HEK293 (cell line): Measurements from ENCODE around the gene TRMT1.

Experiments used
- HIC1 ChIP-seq: fragments of 450-650 bp; formaldehyde crosslinking; IDR thresholded peaks from 2 replicates; pipeline ENCODE4 v1.5.1; 2016; ENCODE audit warnings: missing biosample characterization, missing genetic modification characterization
- PATZ1 ChIP-seq: fragments of 450-650 bp; formaldehyde crosslinking; IDR thresholded peaks from 2 replicates; pipeline ENCODE4 v1.5.1; 2016; ENCODE audit warnings: missing biosample characterization, missing genetic modification characterization
- PBX3 ChIP-seq: sonication (generic); formaldehyde crosslinking; IDR thresholded peaks from 2 replicates; pipeline ENCODE4 v1.8.1; 2022; ENCODE audit warnings: mild to moderate bottlenecking, moderate library complexity, missing genetic modification reagents
- SETDB1 ChIP-seq: IDR thresholded peaks from one replicate; pipeline ENCODE4 v1.6.1; 2017; ENCODE audit warnings: mild to moderate bottlenecking, low read length, moderate library complexity, mixed read lengths; ENCODE audit not compliant: insufficient read length
- ZBTB26 ChIP-seq: fragments of 450-650 bp; formaldehyde crosslinking; optimal IDR thresholded peaks from 2 replicates; pipeline ENCODE3; 2016; ENCODE audit warnings: missing biosample characterization, mild to moderate bottlenecking, missing genetic modification characterization
- ZBTB44 ChIP-seq: fragments of 450-650 bp; IDR thresholded peaks from 2 replicates; pipeline ENCODE4 v1.5.1; 2018; ENCODE audit warnings: missing biosample characterization, mild to moderate bottlenecking, missing genetic modification characterization
- ZFHX2 ChIP-seq: fragments of 450-650 bp; formaldehyde crosslinking; conservative IDR thresholded peaks from 2 replicates; pipeline ENCODE4 v1.5.1; 2016; ENCODE audit warnings: missing biosample characterization, missing genetic modification characterization
- ZIC2 ChIP-seq: fragments of 450-650 bp; formaldehyde crosslinking; IDR thresholded peaks from 2 replicates; pipeline ENCODE4 v1.5.1; 2016; ENCODE audit warnings: missing biosample characterization, missing genetic modification characterization
- ZNF146 ChIP-seq: fragments of 450-650 bp; formaldehyde crosslinking; IDR thresholded peaks from 2 replicates; pipeline ENCODE4 v1.5.1; 2016; ENCODE audit warnings: missing biosample characterization, missing genetic modification characterization
- ZNF148 ChIP-seq: fragments of 450-650 bp; formaldehyde crosslinking; IDR thresholded peaks from 2 replicates; pipeline ENCODE4 v1.5.0; 2017; ENCODE audit warnings: missing biosample characterization, missing genetic modification characterization, borderline replicate concordance
- ZNF280C ChIP-seq: fragments of 450-650 bp; formaldehyde crosslinking; IDR thresholded peaks from 2 replicates; pipeline ENCODE4 v1.5.1; 2016; ENCODE audit warnings: missing biosample characterization, missing genetic modification characterization
- ZNF362 ChIP-seq: fragments of 450-650 bp; formaldehyde crosslinking; IDR thresholded peaks from 2 replicates; pipeline ENCODE4 v1.5.1; 2016; ENCODE audit warnings: missing biosample characterization, missing genetic modification characterization
- ZNF426 ChIP-seq: fragments of 450-650 bp; formaldehyde crosslinking; IDR thresholded peaks from 2 replicates; pipeline ENCODE4 v1.5.1; 2017; ENCODE audit warnings: missing biosample characterization, missing genetic modification characterization, mild to moderate bottlenecking, inconsistent platforms, moderate library complexity
- ZNF501 ChIP-seq: fragments of 450-650 bp; formaldehyde crosslinking; IDR thresholded peaks from 2 replicates; pipeline ENCODE4 v1.5.1; 2016; ENCODE audit warnings: missing biosample characterization, missing genetic modification characterization
- ZNF585B ChIP-seq: fragments of 450-650 bp; formaldehyde crosslinking; IDR thresholded peaks from 2 replicates; pipeline ENCODE4 v1.5.1; 2016; ENCODE audit warnings: missing biosample characterization, missing genetic modification characterization
- ZNF624 ChIP-seq: fragments of 450-650 bp; formaldehyde crosslinking; IDR thresholded peaks from 2 replicates; pipeline ENCODE4 v1.5.1; 2017; ENCODE audit warnings: missing biosample characterization, missing genetic modification characterization
- ZNF660 ChIP-seq: fragments of 450-650 bp; IDR thresholded peaks from 2 replicates; pipeline ENCODE4 v1.5.1; 2018; ENCODE audit warnings: missing biosample characterization, mild to moderate bottlenecking, missing genetic modification characterization
- ZNF692 ChIP-seq: fragments of 450-650 bp; formaldehyde crosslinking; IDR thresholded peaks from 2 replicates; pipeline ENCODE4 v1.5.1; 2016; ENCODE audit warnings: missing biosample characterization, missing genetic modification characterization
- ZNF707 ChIP-seq: fragments of 450-650 bp; formaldehyde crosslinking; IDR thresholded peaks from 2 replicates; pipeline ENCODE4 v1.5.1; 2016; ENCODE audit warnings: missing biosample characterization, missing genetic modification characterization
- ZNF776 ChIP-seq: fragments of 450-650 bp; formaldehyde crosslinking; IDR thresholded peaks from 2 replicates; pipeline ENCODE4 v1.5.0; 2017; ENCODE audit warnings: missing biosample characterization, missing genetic modification characterization, borderline replicate concordance
- ZNF791 ChIP-seq: fragments of 450-650 bp; formaldehyde crosslinking; IDR thresholded peaks from 2 replicates; pipeline ENCODE4 v1.5.1; 2016; ENCODE audit warnings: missing biosample characterization, missing genetic modification characterization

The TRMT1 gene

GRCh38 chr19:13055213-13056051, 61.1 kb downstream of the TRMT1 start (continued):
- TF ChIP-seq PATZ1 (tag by site-specific recombination) (peak; percentile 49; the same call in 1 of the 2 replicates), PBX3 (CRISPR knock-in tag) (no peak), ZNF692 (tag by site-specific recombination) (peak; percentile 9; the same call in 1 of the 2 replicates), ZBTB26 (tag by site-specific recombination) (peak; percentile 28), HIC1 (tag by site-specific recombination) (peak; percentile 36; the same call in 1 of the 2 replicates), ZNF146 (tag by site-specific recombination) (no peak), ZBTB44 (tag by site-specific recombination) (no peak), ZNF791 (tag by site-specific recombination) (no peak), ZNF148 (tag by site-specific recombination) (no peak), ZFHX2 (tag by site-specific recombination) (peak; percentile 41; the same call in 1 of the 2 replicates), ZNF362 (tag by site-specific recombination) (no peak), ZNF624 (no peak), ZNF280C (tag by site-specific recombination) (no peak), SETDB1 (no peak), ZNF426 (no peak), ZNF585B (tag by site-specific recombination) (no peak), ZIC2 (tag by site-specific recombination) (peak; percentile 58), ZNF660 (tag by site-specific recombination) (no peak), ZNF776 (tag by site-specific recombination) (no peak), ZNF707 (no peak), ZNF501 (no peak)
